HG03039 (cell line): Measurements from ENCODE around the gene C17orf100.
"Not testable (repeated sequence)": the region's sequence is repeated elsewhere in the genome, so short reads cannot be mapped to it uniquely, and the experiment has no call there.

ENCODE experiments used
- ATAC-seq: cut with Tn5 transposase; IDR thresholded peaks from one replicate; pipeline ENCODE4 v1.9.1; 2021; ENCODE audit warnings: mild to moderate bottlenecking, moderate library complexity; ENCODE audit not compliant: unreplicated experiment

Gene C17orf100

GRCh38 chr17:6688944-6689343, 37.4 kb downstream of the C17orf100 start:
- ATAC-seq: no peak

- no peak for ATAC-seq
Measured at GRCh38 chr17:6690641-6691040, 39.1 kb downstream of the C17orf100 start.

- no peak for ATAC-seq
Measured at GRCh38 chr17:6691546-6691945, 40.0 kb downstream of the C17orf100 start.

GRCh38 chr17:6691958-6692357, 40.4 kb downstream of the C17orf100 start:
- not testable (repeated sequence) for ATAC-seq

GRCh38 chr17:6695051-6695450, 43.5 kb downstream of the C17orf100 start:
- ATAC-seq: no peak

GRCh38 chr17:6695565-6695964, 44.0 kb downstream of the C17orf100 start:
- ATAC-seq: no peak

GRCh38 chr17:6696906-6697305, 45.3 kb downstream of the C17orf100 start:
- no peak for ATAC-seq

- no peak for ATAC-seq
Measured at GRCh38 chr17:6698004-6698403, 46.4 kb downstream of the C17orf100 start.

- no peak for ATAC-seq
Measured at GRCh38 chr17:6699997-6700947, 48.7 kb downstream of the C17orf100 start.

GRCh38 chr17:6700948-6701307, 49.4 kb downstream of the C17orf100 start:
- no peak for ATAC-seq

- no peak for ATAC-seq
Measured at GRCh38 chr17:6701719-6702118, 50.2 kb downstream of the C17orf100 start.

- no peak for ATAC-seq
Measured at GRCh38 chr17:6702567-6703215, 51.1 kb downstream of the C17orf100 start.
